Measurements from ENCODE around the gene RSPH4A. TPM values are rescaled to one million over a fixed set of nuclear protein-coding genes. Genes with fewer than 3 reads are reported as not detected.

RSPH4A gene
- total and polyA plus RNA-seq, 2 donors (not counting 3 experiments of a cell fraction or from before 2014, with no cell fraction given): 0.06 to 0.15 TPM

DNA sequence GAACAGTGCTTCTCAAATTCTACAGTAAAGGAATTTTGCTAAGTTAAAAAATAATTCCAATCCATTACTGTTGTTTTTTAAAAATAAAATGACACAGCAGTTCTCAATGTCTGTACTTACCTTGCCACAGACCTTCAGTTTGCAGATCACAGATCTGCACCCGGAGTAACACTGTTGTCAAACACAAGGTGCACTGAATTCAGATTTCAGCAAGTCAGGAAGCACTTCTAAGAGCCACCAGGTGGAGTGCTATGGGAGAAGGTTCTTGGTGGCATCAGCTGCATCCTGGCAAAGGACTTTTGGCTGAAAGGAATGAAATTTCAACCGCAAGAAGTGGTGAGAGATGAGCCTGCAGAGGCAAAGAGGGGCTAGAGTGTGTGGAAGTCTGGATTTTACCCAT is 17.4 kb downstream of the RSPH4A start:
- no peak overlapping the region for H3K27ac ChIP-seq (ENCODE audit: insufficient read depth, low read depth, low read length)
- FAIRE-seq (no peak), DNase-seq (ENCODE audit: low read depth, low spot score) (no peak)
- H2AFZ ChIP-seq (ENCODE audit: low read depth, low read length): no peak overlapping the region
- ChIA-PET CTCF (interaction anchor here (0.9 to 2.0 kb wide), 4 partner anchors 9 to 17 kb away, joined by 3 to 5 read pairs (median 4); partner anchors contain the start of gene RSPH4A), POLR2A (no interaction called here)
- H3K27me3 ChIP-seq (ENCODE audit: control insufficient read depth in 2 of 2, insufficient read depth in 2 of 2, low read length in 2 of 2): no peaks in the 10 kb centered on the region
- no TSS peak for BruUV-seq (replicated peaks)
- peaks cover 12% of the 10 kb centered on the region for H3K4me1 ChIP-seq (ENCODE audit: control insufficient read depth, extremely low read depth, insufficient read depth, low read length)
- H3K79me2 ChIP-seq (ENCODE audit: control insufficient read depth, insufficient read depth, low read length): no peaks in the 10 kb centered on the region
- no peaks in the 10 kb centered on the region for H3K9me1 ChIP-seq (replicated peaks; ENCODE audit: control insufficient read depth, extremely low read depth, insufficient read depth, low read length)
- no peaks in the 10 kb centered on the region for H3K9me3 ChIP-seq (replicated peaks; ENCODE audit: control insufficient read depth, insufficient read depth, low read length)
- no peak overlapping the region for H3K4me3 ChIP-seq (replicated peaks in 1 of 3; ENCODE audit: insufficient read depth in 1 of 3, low read depth in 1 of 3, low read length in 3 of 3)
- TF ChIP-seq MYC (IDR thresholded peaks at IDR 0.05; ENCODE audit: low read depth, low read length) (no peak), CTCF (IDR thresholded peaks at IDR 0.05; ENCODE audit: extremely low read depth in 1 of 2, insufficient read depth in 1 of 2, low read depth in 1 of 2, low read length in 2 of 2) (peak in 1 of 2 donors; percentile 21)
- H3K9ac ChIP-seq (replicated peaks; ENCODE audit: extremely low read depth, insufficient read depth, low read length): no peak overlapping the region
- dilution Hi-C loops (cut with MboI; ENCODE audit: extremely low pct_ligation_motif_present, low sequenced_read_pairs) (no loop called here), intact Hi-C loops (cut with micrococcal nuclease) (no loop called here)
- no peaks in the 10 kb centered on the region for H4K20me1 ChIP-seq (replicated peaks; ENCODE audit: control insufficient read depth, extremely low read depth, insufficient read depth, low read length)
- peaks cover 3 to 8% of the 10 kb centered on the region in 2 experiments for H3K36me3 ChIP-seq (ENCODE audit: control insufficient read depth in 2 of 2, extremely low read depth in 1 of 2, insufficient read depth in 2 of 2, low read length in 2 of 2)
- no peak overlapping the region for H3K4me2 ChIP-seq (ENCODE audit: insufficient read depth, low read length)

DNA sequence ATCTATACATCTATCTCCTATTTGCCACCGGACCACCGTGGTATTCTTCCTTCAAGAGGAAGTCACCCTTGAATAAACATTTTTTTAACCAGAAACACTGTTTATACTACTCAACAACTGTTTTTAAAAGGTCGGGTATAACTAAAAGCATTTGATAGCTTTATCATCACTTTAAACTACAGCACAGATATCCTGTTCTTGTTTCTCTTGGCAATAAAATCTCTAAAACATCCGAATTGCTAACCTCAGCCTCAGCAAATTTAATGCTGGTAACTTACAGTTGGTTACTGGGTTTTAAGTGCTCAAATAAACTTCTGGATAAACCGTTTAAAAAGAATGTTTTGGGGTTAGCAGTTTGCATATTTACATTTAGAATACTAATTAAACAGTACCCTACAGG is 31.9 kb downstream of the RSPH4A start:
- Histone ChIP-seq H3K9me1 (replicated peaks; ENCODE audit: control insufficient read depth, extremely low read depth, insufficient read depth, low read length) (no peaks in the 10 kb centered on the region), H3K4me1 (ENCODE audit: control insufficient read depth, extremely low read depth, insufficient read depth, low read length) (peaks cover 24% of the 10 kb centered on the region), H3K27ac (ENCODE audit: insufficient read depth, low read depth, low read length) (peak overlapping the region; percentile 36), H3K9me3 (replicated peaks; ENCODE audit: control insufficient read depth, insufficient read depth, low read length) (no peaks in the 10 kb centered on the region), H3K79me2 (ENCODE audit: control insufficient read depth, insufficient read depth, low read length) (no peaks in the 10 kb centered on the region), H2AFZ (ENCODE audit: low read depth, low read length) (no peak overlapping the region), H3K4me2 (ENCODE audit: insufficient read depth, low read length) (peak overlapping the region; percentile 89), H3K9ac (replicated peaks; ENCODE audit: extremely low read depth, insufficient read depth, low read length) (no peak overlapping the region), H3K27me3 (ENCODE audit: control insufficient read depth in 2 of 2, insufficient read depth in 2 of 2, low read length in 2 of 2) (no peaks in the 10 kb centered on the region), H3K4me3 (replicated peaks in 1 of 3; ENCODE audit: insufficient read depth in 1 of 3, low read depth in 1 of 3, low read length in 3 of 3) (peak overlapping the region in 1 of 3 experiments; percentile 42), H4K20me1 (replicated peaks; ENCODE audit: control insufficient read depth, extremely low read depth, insufficient read depth, low read length) (no peaks in the 10 kb centered on the region), H3K36me3 (ENCODE audit: control insufficient read depth in 2 of 2, extremely low read depth in 1 of 2, insufficient read depth in 2 of 2, low read length in 2 of 2) (no peaks in the 10 kb centered on the region)
- FAIRE-seq: peak; percentile 89
- CTCF ChIA-PET: interaction anchor here (0.8 to 3.6 kb wide), 16 partner anchors 10 to 430 kb away, joined by 3 to 21 read pairs (median 6); partner anchors contain the start of genes CALHM5, KPNA5, RSPH4A and ZUP1
- POLR2A ChIA-PET: interaction anchor here (1.4 kb wide), 1 partner anchor 394 kb away, joined by 3 read pairs; the partner anchor contains the start of gene TSPYL4
- peak; percentile 93 for DNase-seq (ENCODE audit: low read depth, low spot score)
- dilution Hi-C loops (cut with MboI; ENCODE audit: extremely low pct_ligation_motif_present, low sequenced_read_pairs): no loop called here
- TF ChIP-seq FOS (IDR thresholded peaks at IDR 0.05; ENCODE audit: borderline replicate concordance, insufficient read depth, low read length) (peak; percentile 40), JUN (IDR thresholded peaks at IDR 0.05; ENCODE audit: borderline replicate concordance, insufficient read depth, insufficient read length, low read depth) (peak; percentile 20), CTCF (IDR thresholded peaks at IDR 0.05; ENCODE audit: extremely low read depth in 1 of 2, insufficient read depth in 1 of 2, low read depth in 1 of 2, low read length in 2 of 2) (no peak), GATA2 (IDR thresholded peaks at IDR 0.05; ENCODE audit: insufficient read depth, insufficient read length, low read depth, low read length) (peak; percentile 88), POLR2AphosphoS5 (IDR thresholded peaks at IDR 0.05; ENCODE audit: insufficient read depth, low read depth, low read length) (peak; percentile 87), POLR2A (IDR thresholded peaks at IDR 0.05; ENCODE audit: low read depth, low read length) (peak; percentile 66)
- TF ChIP-seq, protein P1, sequence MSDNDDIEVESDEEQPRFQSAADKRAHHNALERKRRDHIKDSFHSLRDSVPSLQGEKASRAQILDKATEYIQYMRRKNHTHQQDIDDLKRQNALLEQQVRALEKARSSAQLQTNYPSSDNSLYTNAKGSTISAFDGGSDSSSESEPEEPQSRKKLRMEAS (IDR thresholded peaks at IDR 0.05; ENCODE audit: insufficient read depth, insufficient read length): no peak
- intact Hi-C loops (cut with micrococcal nuclease): loop anchor here (1.0 to 5.0 kb wide), 5 partner anchors 20 to 431 kb away; partner anchors contain the start of genes KPNA5, RWDD1 and ZUP1
- BruUV-seq (replicated peaks): no TSS peak
